GM18519 (cell line): Measurements from ENCODE around the gene MYO1B.

Experiments used
- ATAC-seq: cut with Tn5 transposase; IDR thresholded peaks from one replicate; pipeline ENCODE4 v1.9.1; 2021; ENCODE audit warnings: mild to moderate bottlenecking, moderate library complexity; ENCODE audit not compliant: unreplicated experiment, low FRiP score

MYO1B gene

GRCh38 chr2:191225126-191225525 is 20.1 kb upstream of the MYO1B start:
- no peak for ATAC-seq

GRCh38 chr2:191225690-191226089 is 19.5 kb upstream of the MYO1B start:
- no peak for ATAC-seq

GRCh38 chr2:191226196-191226595 is 19.0 kb upstream of the MYO1B start:
- ATAC-seq: no peak

- ATAC-seq: no peak
These were observed 16.9 kb upstream of the MYO1B start for GRCh38 chr2:191228333-191228732.

GRCh38 chr2:191228861-191229260 is 16.3 kb upstream of the MYO1B start:
- ATAC-seq: no peak

GRCh38 chr2:191230174-191230573 is 15.0 kb upstream of the MYO1B start:
- no peak for ATAC-seq

- ATAC-seq: no peak
These were observed 13.2 kb upstream of the MYO1B start for GRCh38 chr2:191231995-191232394.

GRCh38 chr2:191233533-191233932 is 11.7 kb upstream of the MYO1B start:
- ATAC-seq: no peak

GRCh38 chr2:191234376-191234775 is 10.8 kb upstream of the MYO1B start:
- ATAC-seq: no peak

- ATAC-seq: no peak
These were observed 4.3 kb upstream of the MYO1B start for GRCh38 chr2:191240871-191241270.

GRCh38 chr2:191241418-191241817 is 3.8 kb upstream of the MYO1B start:
- no peak for ATAC-seq

GRCh38 chr2:191243154-191243553 is 2.0 kb upstream of the MYO1B start:
- no peak for ATAC-seq

GRCh38 chr2:191244350-191244749 is 854 bp upstream of the MYO1B start:
- no peak for ATAC-seq

GRCh38 chr2:191245869-191246531 is 796 bp downstream of the MYO1B start:
- ATAC-seq: no peak

- no peak for ATAC-seq
These were observed 1.7 kb downstream of the MYO1B start for GRCh38 chr2:191246820-191247380.

GRCh38 chr2:191247381-191248057 is 2.3 kb downstream of the MYO1B start:
- no peak for ATAC-seq

- no peak for ATAC-seq
These were observed 4.1 kb downstream of the MYO1B start for GRCh38 chr2:191249156-191249813.

GRCh38 chr2:191250400-191250799 is 5.2 kb downstream of the MYO1B start:
- ATAC-seq: no peak

- no peak for ATAC-seq
These were observed 5.8 kb downstream of the MYO1B start for GRCh38 chr2:191250986-191251385.

GRCh38 chr2:191252699-191253098 is 7.5 kb downstream of the MYO1B start:
- no peak for ATAC-seq

- no peak for ATAC-seq
These were observed 8.3 kb downstream of the MYO1B start for GRCh38 chr2:191253476-191253875.
